IMR-90 (cell line): ENCODE data around the gene DND1. TPM values are rescaled to one million over a fixed set of nuclear protein-coding genes. Genes with fewer than 3 reads are reported as not detected.
A peak's percentile ranks its signal among the peaks of the same experiment; 100 is the strongest.

ENCODE experiments used
- ATAC-seq: fragments of 200-7000 bp; cut with Tn5 transposase; 2 replicates; pipeline ENCODE4 v1.9.1; 2020; ENCODE audit warnings: low read depth, mild to moderate bottlenecking, moderate library complexity
- BruUV-seq: library from RNA; stranded (reverse); fragments of 400-500 nt; replicated peaks from 2 replicates; lab custom pipeline; 2021; lab: Mats Ljungman, UMichigan
- CTCF ChIA-PET: fragments of 300-600 bp; formaldehyde crosslinking; extraction: SDS; loops from one replicate; lab custom pipeline; 2021; ENCODE audit warnings: antibody characterized with exemption; lab: Yijun Ruan, JAX
- POLR2A ChIA-PET: fragments of 300-600 bp; sonication (Branson Sonifier 250); formaldehyde crosslinking; loops from one replicate; lab custom pipeline; 2022; ENCODE audit warnings: antibody characterized with exemption; ENCODE audit not compliant: unreplicated experiment; lab: Charles Lee
- DNase-seq: peaks from one replicate; pipeline ENCODE4 v3.0.0; 2013
- H2AFZ ChIP-seq: replicated peaks from 2 replicates; pipeline ENCODE3; 2013; ENCODE audit warnings: low read length, mild to moderate bottlenecking; ENCODE audit not compliant: poor library complexity
- H2AK5ac ChIP-seq: 2 replicates; pipeline ENCODE4 v1.6.1; 2013; ENCODE audit warnings: low read depth, low read length, inconsistent platforms
- H2AK9ac ChIP-seq: replicated peaks from 2 replicates; pipeline ENCODE3; 2013; ENCODE audit warnings: mild to moderate bottlenecking, low read depth, low read length, moderate library complexity; ENCODE audit not compliant: poor library complexity
- H2BK120ac ChIP-seq: 2 replicates; pipeline ENCODE4 v1.6.1; 2013; ENCODE audit warnings: low read depth, low read length, inconsistent platforms
- H2BK15ac ChIP-seq: 3 replicates; pipeline ENCODE4 v1.6.1; 2013; ENCODE audit warnings: low read depth, low read length, inconsistent platforms
- H2BK20ac ChIP-seq: 2 replicates; pipeline ENCODE4 v1.6.1; 2013; ENCODE audit warnings: low read depth, mild to moderate bottlenecking, inconsistent platforms, low read length, moderate library complexity
- H2BK5ac ChIP-seq: 2 replicates; pipeline ENCODE4 v1.6.1; 2013; ENCODE audit warnings: mild to moderate bottlenecking, low read depth, low read length, inconsistent platforms; ENCODE audit not compliant: poor library complexity, severe bottlenecking
- H3K14ac ChIP-seq: replicated peaks from 2 replicates; pipeline ENCODE4 v1.6.1; 2013; ENCODE audit warnings: low read depth, low read length, inconsistent platforms
- H3K18ac ChIP-seq: 2 replicates; pipeline ENCODE4 v1.6.1; 2013; ENCODE audit warnings: low read depth, low read length, control low read depth
- H3K23ac ChIP-seq: 2 replicates; pipeline ENCODE4 v1.6.1; 2013; ENCODE audit warnings: low read depth, low read length, inconsistent platforms
- H3K27ac ChIP-seq: 2 replicates; pipeline ENCODE4 v1.5.1; 2013; ENCODE audit warnings: mild to moderate bottlenecking, control low read depth, low read length; ENCODE audit not compliant: insufficient read depth
- H3K27me3 ChIP-seq: 2 replicates; pipeline ENCODE4 v1.6.1; 2013; ENCODE audit warnings: low read length; ENCODE audit not compliant: control insufficient read depth, insufficient read depth
- H3K36me3 ChIP-seq: 2 replicates; pipeline ENCODE4 v1.6.1; 2013; ENCODE audit warnings: low read length, mixed read lengths; ENCODE audit not compliant: control insufficient read depth, insufficient read depth
- H3K4ac ChIP-seq: 2 replicates; pipeline ENCODE4 v1.6.1; 2013; ENCODE audit warnings: low read depth, low read length, inconsistent platforms
- H3K4me1 ChIP-seq: 2 replicates; pipeline ENCODE4 v1.6.1; 2013; ENCODE audit warnings: low read length, mixed read lengths; ENCODE audit not compliant: control insufficient read depth, insufficient read depth
- H3K4me2 ChIP-seq: 2 replicates; pipeline ENCODE4 v1.6.1; 2013; ENCODE audit warnings: low read depth, mild to moderate bottlenecking, control low read depth, low read length, moderate library complexity
- H3K4me3 ChIP-seq: 2 replicates; pipeline ENCODE4 v1.5.1; 2013; ENCODE audit warnings: low read depth, mild to moderate bottlenecking, control low read depth, low read length, moderate library complexity; ENCODE audit not compliant: insufficient read depth
- H3K56ac ChIP-seq: 2 replicates; pipeline ENCODE4 v1.6.1; 2013; ENCODE audit warnings: low read length, inconsistent platforms; ENCODE audit not compliant: insufficient read depth; ENCODE audit errors: extremely low read depth
- H3K79me1 ChIP-seq, 2 experiments: 2 replicates each; pipeline ENCODE4 v1.6.1; 2013; ENCODE audit warnings: low read length in 2 of 2, inconsistent platforms in 1 of 2, low read depth in 1 of 2
- H3K9ac ChIP-seq: 2 replicates; pipeline ENCODE4 v1.6.1; 2013; ENCODE audit warnings: low read depth, low read length, control low read depth
- H3K9me1 ChIP-seq: 2 replicates; pipeline ENCODE4 v1.6.1; 2013; ENCODE audit warnings: low read length, inconsistent platforms; ENCODE audit not compliant: insufficient read depth
- H3K9me3 ChIP-seq: 2 replicates; pipeline ENCODE4 v1.6.1; 2013; ENCODE audit warnings: low read length; ENCODE audit not compliant: control insufficient read depth, insufficient read depth
- H4K20me1 ChIP-seq: 2 replicates; pipeline ENCODE4 v1.6.1; 2013; ENCODE audit warnings: low read length, inconsistent platforms; ENCODE audit not compliant: insufficient read depth
- H4K5ac ChIP-seq: 2 replicates; pipeline ENCODE4 v1.6.1; 2013; ENCODE audit warnings: mild to moderate bottlenecking, low read depth, low read length, control low read depth
- H4K8ac ChIP-seq, 2 experiments: 2 replicates each; pipeline ENCODE4 v1.6.1; 2013; ENCODE audit warnings: low read depth in 2 of 2, low read length in 2 of 2, control low read depth in 1 of 2, inconsistent platforms in 1 of 2
- H4K91ac ChIP-seq: 2 replicates; pipeline ENCODE4 v1.6.1; 2013; ENCODE audit warnings: low read depth, low read length, inconsistent platforms; ENCODE audit not compliant: insufficient read depth
- CHD1 ChIP-seq: IDR thresholded peaks from 2 replicates; pipeline ENCODE4 v1.6.1; 2012; ENCODE audit warnings: low read depth, low read length, improper control_type of control experiment
- MAFK ChIP-seq: IDR thresholded peaks from 2 replicates; pipeline ENCODE4 v1.6.1; 2012; ENCODE audit warnings: low read depth, low read length, improper control_type of control experiment
- WGBS, 2 experiments: methylation state at CpG; one replicate each; pipeline versions ENCODE4 v1.1.5 to v1.1.7; 2013; ENCODE audit warnings: missing lambda C conversion rate in 2 of 2; ENCODE audit not compliant: insufficient read length in 1 of 2; ENCODE audit errors: extremely low coverage in 2 of 2; 5-methylcytosine and 5-hydroxymethylcytosine counted together
- dilution Hi-C: fragments of 300-500 bp; cut with HindIII; formaldehyde crosslinking; loops from one replicate; pipeline ENCODE4 v1.14.3; 2018; ENCODE audit warnings: low sequenced_read_pairs; ENCODE audit not compliant: unreplicated experiment
- in situ Hi-C: fragments of 300-500 bp; cut with MboI; formaldehyde crosslinking; loops from 3 replicates; pipeline ENCODE4 v1.14.3; 2019; ENCODE audit warnings: low sequenced_read_pairs, inconsistent platforms, mixed read lengths
- intact Hi-C: fragments of 100-400 bp; cut with micrococcal nuclease; formaldehyde crosslinking; loops from 2 replicates; pipeline ENCODE4 v1.10.0; 2022
- polyA plus RNA-seq, 3 experiments: library from polyadenylated mRNA; depleted of rRNA; stranded (reverse); fragments of >200 nt; gene quantifications; 2 replicates each; pipeline ENCODE4 v1.2.3, GENCODE V29; 2012; ENCODE audit warnings: low replicate concordance in 1 of 3
- total RNA-seq: library from RNA; depleted of rRNA; stranded (reverse); fragments of >200 nt; gene quantifications from 2 replicates; pipeline ENCODE4 v1.2.3, GENCODE V29; 2012

DND1 gene
- total and polyA plus RNA-seq, 2 of the 4 experiments (the other 2 are of a cell fraction), result under 0.01 to 0.67 TPM

- Histone ChIP-seq H2AFZ (peak overlapping the region; percentile 95), H4K8ac (no peak overlapping the region), H2BK20ac (no peak overlapping the region), H3K4me1 (peaks cover 5% of the 10 kb centered on the region; the same call in 1 of the 2 replicates), H3K4me3 (peak overlapping the region; percentile 30), H3K36me3 (no peaks in the 10 kb centered on the region), H3K9me3 (no peaks in the 10 kb centered on the region; the same call in 1 of the 2 replicates), H3K14ac (no peak overlapping the region), H3K23ac (peak overlapping the region; percentile 60; the same call in 1 of the 2 replicates), H2BK120ac (no peak overlapping the region), H2AK5ac (no peak overlapping the region), H3K56ac (no peak overlapping the region), H3K27ac (no peak overlapping the region), H2BK5ac (no peak overlapping the region), H4K20me1 (no peaks in the 10 kb centered on the region), H3K9ac (no peak overlapping the region), H2BK15ac (no peak overlapping the region), H3K79me1 (no peaks in the 10 kb centered on the region), H4K91ac (no peak overlapping the region), H3K18ac (no peak overlapping the region), H4K5ac (no peak overlapping the region), H3K27me3 (peaks cover 16% of the 10 kb centered on the region), H3K4ac (no peak overlapping the region), H3K9me1 (no peaks in the 10 kb centered on the region), H3K4me2 (peak overlapping the region; percentile 71), H2AK9ac (peak overlapping the region; percentile 29)
- ATAC-seq (peak; percentile 25), DNase-seq (no peak)
- intact Hi-C loops (loop anchor here (10.0 kb wide), 1 partner anchor 387 kb away; no protein-coding TSS in a partner anchor), in situ Hi-C loops (no loop called here), dilution Hi-C loops (no loop called here)
- POLR2A ChIA-PET, result no interaction called here
- CTCF ChIA-PET, result no interaction called here
- 12% methylated on average over 20 of the region's 36 CpGs; no CpG with 5 or more reads in 1 of the 2 experiments for WGBS, 2 experiments
- no TSS peak for BruUV-seq
- TF ChIP-seq MAFK, result no peak
- TF ChIP-seq CHD1, result no peak
These were observed 41.5 kb downstream of the DND1 start for GRCh38 chr5:140631831-140632365.
